ENCODE results near the gene MBTD1. TPM values are rescaled to one million over a fixed set of nuclear protein-coding genes. Genes with fewer than 3 reads are reported as not detected.
"Not testable (repeated sequence)": the region's sequence is repeated elsewhere in the genome, so short reads cannot be mapped to it uniquely, and the experiment has no call there.

MBTD1 gene
- total RNA-seq, 1 donor from 2014 or later = 20.1 TPM

DNA sequence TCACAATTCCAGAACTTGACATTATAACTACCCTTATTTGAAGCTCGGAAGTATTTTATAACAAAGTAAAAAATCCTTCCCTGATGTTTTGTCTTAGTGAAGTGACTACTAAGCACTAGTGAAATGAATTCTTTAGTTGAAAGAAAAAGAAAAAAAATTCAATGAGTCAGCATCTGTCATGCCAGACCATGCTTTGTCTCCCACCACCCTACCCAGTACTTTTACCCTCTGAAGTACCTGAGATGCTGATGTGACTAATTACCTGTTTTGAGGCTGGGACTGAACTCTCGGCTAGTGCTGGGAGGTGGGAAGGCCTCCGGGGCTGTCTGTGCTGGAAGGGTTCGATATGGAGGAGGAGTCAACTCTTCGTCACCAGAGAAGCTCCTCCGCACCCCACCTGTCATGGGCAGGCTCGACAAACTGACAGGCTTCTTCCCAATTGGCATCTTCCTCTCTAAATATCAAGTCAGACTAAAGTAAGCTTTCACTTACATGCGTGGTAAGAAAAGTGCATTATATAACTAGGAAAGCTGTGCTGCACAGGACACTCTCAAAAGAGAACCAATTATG, 74.0 kb downstream of the MBTD1 start:
- H3K9me3 ChIP-seq = no peaks in the 10 kb centered on the region
- H3K36me3 ChIP-seq = peaks cover 0 to 26% of the 10 kb centered on the region in 2 donors
- no peaks in the 10 kb centered on the region for H3K4me1 ChIP-seq
- H3K27ac ChIP-seq = no peak overlapping the region
- H3K27me3 ChIP-seq = no peaks in the 10 kb centered on the region
- DNase-seq (ENCODE audit: extremely low spot score in 2 of 2) = peak in 1 of 2 donors; percentile 16
- intact Hi-C loops (cut with DNase I) = no loop called here
- no peak overlapping the region for H3K4me3 ChIP-seq
- no peak for TF ChIP-seq POLR2AphosphoS5 (IDR thresholded peaks at IDR 0.05; ENCODE audit: insufficient read depth in 1 of 2, low read depth in 1 of 2)
- no peak for TF ChIP-seq POLR2A (IDR thresholded peaks at IDR 0.05)

DNA sequence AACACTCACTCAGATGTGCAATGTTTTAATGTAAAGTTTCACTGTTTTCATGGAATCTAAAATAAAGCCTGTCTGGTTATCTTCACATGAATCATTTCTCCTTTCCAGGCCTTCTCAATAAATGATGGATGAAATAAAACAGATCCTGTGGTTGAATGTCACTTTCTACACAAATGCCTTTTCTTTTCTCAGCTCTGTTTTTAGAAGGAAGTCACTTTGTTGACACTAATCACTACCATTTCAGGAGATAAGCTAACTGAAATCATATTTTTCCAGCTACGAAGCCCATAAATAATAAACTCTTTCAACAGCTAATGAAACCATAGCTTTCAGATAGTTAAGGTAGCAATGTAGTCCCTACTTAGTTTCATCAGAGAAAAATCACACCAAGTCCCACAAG, 75.7 kb downstream of the MBTD1 start:
- Histone ChIP-seq H3K9me3 (no peaks in the 10 kb centered on the region), H3K4me3 (no peak overlapping the region), H3K36me3 (peaks cover 0 to 19% of the 10 kb centered on the region in 2 donors), H3K27me3 (no peaks in the 10 kb centered on the region), H3K27ac (no peak overlapping the region), H3K4me1 (peaks cover 9% of the 10 kb centered on the region)
- DNase-seq (ENCODE audit: extremely low spot score in 2 of 2) = no peak
- TF ChIP-seq POLR2AphosphoS5 (IDR thresholded peaks at IDR 0.05; ENCODE audit: insufficient read depth in 1 of 2, low read depth in 1 of 2) (no peak), CTCF (IDR thresholded peaks at IDR 0.05) (no peak), POLR2A (IDR thresholded peaks at IDR 0.05) (no peak)
- intact Hi-C loops (cut with DNase I) = no loop called here

GRCh38 chr17:51180486-51180885, 79.4 kb downstream of the MBTD1 start:
- Histone ChIP-seq H3K4me3 (no peak overlapping the region), H3K27me3 (no peaks in the 10 kb centered on the region), H3K4me1 (peaks cover 9% of the 10 kb centered on the region), H3K27ac (no peak overlapping the region), H3K36me3 (peaks cover 0 to 15% of the 10 kb centered on the region in 2 donors), H3K9me3 (no peaks in the 10 kb centered on the region)
- DNase-seq (ENCODE audit: extremely low spot score in 2 of 2) = peak in 1 of 2 donors; percentile 18
- TF ChIP-seq POLR2A (IDR thresholded peaks at IDR 0.05) (no peak), POLR2AphosphoS5 (IDR thresholded peaks at IDR 0.05; ENCODE audit: insufficient read depth in 1 of 2, low read depth in 1 of 2) (no peak), CTCF (IDR thresholded peaks at IDR 0.05) (no peak)
- intact Hi-C loops (cut with DNase I) = no loop called here

GRCh38 chr17:51172030-51172429, 87.8 kb downstream of the MBTD1 start:
- H3K27me3 ChIP-seq; H3K4me3 ChIP-seq; intact Hi-C loops (cut with DNase I); H3K9me3 ChIP-seq; H3K27ac ChIP-seq: not testable (repeated sequence)
- Histone ChIP-seq H3K36me3 (peaks cover 0 to 46% of the 10 kb centered on the region in 2 donors), H3K4me1 (peaks cover 11% of the 10 kb centered on the region)
- peak in 1 of 2 donors; percentile 8 for DNase-seq (ENCODE audit: extremely low spot score in 2 of 2)

DNA sequence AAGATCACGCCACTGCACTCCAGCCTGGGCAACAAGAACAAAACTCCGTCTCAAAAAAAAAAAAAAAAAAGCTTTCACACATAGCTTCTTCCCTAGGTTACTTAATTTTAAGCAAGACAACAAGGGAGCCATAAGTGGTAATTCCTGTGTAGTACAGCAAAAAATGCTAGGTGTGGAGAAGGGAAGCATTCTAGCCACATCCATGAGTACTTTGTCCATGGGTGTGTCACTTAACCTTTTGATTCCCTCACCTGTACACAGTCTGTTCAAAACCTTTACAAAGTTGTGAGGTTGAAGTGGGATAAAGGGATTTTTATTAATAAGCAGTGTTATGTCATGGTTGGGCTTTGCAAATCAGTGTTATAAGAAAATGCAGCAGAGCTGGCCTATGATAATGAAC, 89.1 kb downstream of the MBTD1 start:
- Histone ChIP-seq H3K9me3 (no peaks in the 10 kb centered on the region), H3K4me1 (peaks cover 14% of the 10 kb centered on the region), H3K27me3 (no peaks in the 10 kb centered on the region), H3K4me3 (no peak overlapping the region), H3K36me3 (peaks cover 0 to 46% of the 10 kb centered on the region in 2 donors), H3K27ac (no peak overlapping the region)
- TF ChIP-seq POLR2AphosphoS5 (IDR thresholded peaks at IDR 0.05; ENCODE audit: insufficient read depth in 1 of 2, low read depth in 1 of 2) (no peak), CTCF (IDR thresholded peaks at IDR 0.05) (no peak), POLR2A (IDR thresholded peaks at IDR 0.05) (no peak)
- intact Hi-C loops (cut with DNase I) = no loop called here
- DNase-seq (ENCODE audit: extremely low spot score in 2 of 2) = peak in 1 of 2 donors; percentile 2

DNA sequence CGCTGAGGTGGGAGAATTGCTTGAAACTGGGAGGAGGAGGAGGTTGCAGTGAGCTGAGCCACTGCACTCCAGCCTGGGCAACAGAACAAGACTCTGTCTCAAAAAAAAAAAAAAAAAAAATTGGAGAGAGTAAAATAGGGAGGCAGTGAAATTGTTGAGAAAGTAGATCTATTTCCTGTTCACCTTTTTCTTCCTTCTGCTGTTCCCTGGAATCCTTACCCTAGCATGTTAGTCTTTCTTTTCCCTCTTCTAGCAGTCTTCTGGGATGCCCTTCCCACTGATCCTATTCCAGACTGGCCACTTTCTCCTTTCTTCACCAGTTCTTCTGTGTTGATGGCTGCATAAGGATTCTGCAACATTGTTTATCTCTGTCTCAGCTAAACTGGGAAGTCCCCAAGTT, 90.5 kb downstream of the MBTD1 start:
- Histone ChIP-seq H3K4me1 (peaks cover 22% of the 10 kb centered on the region), H3K27ac (no peak overlapping the region), H3K36me3 (peaks cover 0 to 40% of the 10 kb centered on the region in 2 donors), H3K27me3 (no peaks in the 10 kb centered on the region), H3K9me3 (no peaks in the 10 kb centered on the region), H3K4me3 (no peak overlapping the region)
- TF ChIP-seq POLR2A (IDR thresholded peaks at IDR 0.05) (no peak), CTCF (IDR thresholded peaks at IDR 0.05) (no peak), POLR2AphosphoS5 (IDR thresholded peaks at IDR 0.05; ENCODE audit: insufficient read depth in 1 of 2, low read depth in 1 of 2) (no peak)
- intact Hi-C loops (cut with DNase I) = no loop called here
- peak in 1 of 2 donors; percentile 8 for DNase-seq (ENCODE audit: extremely low spot score in 2 of 2)
